B cell (primary cell): ENCODE measurements around the gene STRA8. TPM values are rescaled to one million over a fixed set of nuclear protein-coding genes. Genes with fewer than 3 reads are reported as not detected.

Experiments
- ATAC-seq: fragments of 200-7000 bp; cut with Tn5 transposase; one replicate; pipeline ENCODE4 v1.10.0; 2021; ENCODE audit warnings: low read depth, mild to moderate bottlenecking, moderate number of reproducible peaks, moderate library complexity
- CTCF ChIA-PET: fragments of 350-600 bp; sonication (Branson Sonifier 250); formaldehyde crosslinking; loops from one replicate; lab custom pipeline; 2021; ENCODE audit warnings: antibody characterized with exemption, inconsistent platforms; lab: Charles Lee
- POLR2A ChIA-PET: fragments of 350-600 bp; sonication (Branson Sonifier 250); formaldehyde crosslinking; loops from one replicate; lab custom pipeline; 2021; ENCODE audit warnings: antibody characterized with exemption; lab: Charles Lee
- DNase-seq: peaks from one replicate; pipeline ENCODE4 v3.0.0; 2013
- H2AFZ ChIP-seq: 2 replicates; pipeline ENCODE4 v1.6.1; 2012; ENCODE audit warnings: mild to moderate bottlenecking, low read depth, low read length; ENCODE audit not compliant: insufficient read depth, poor library complexity, severe bottlenecking
- H3K27ac ChIP-seq, 2 donors: 1 replicate in 1 of 2; 2 replicates in 1 of 2; pipeline ENCODE4 v1.5.1; 2012 to 2013; ENCODE audit warnings: low read length in 2 of 2, mild to moderate bottlenecking in 2 of 2, moderate library complexity in 1 of 2
- H3K27me3 ChIP-seq, 4 experiments: fragments of 200-600 bp in 1 of 4; sonication (generic) in 1 of 4; replicated peaks in 1 of 4; 1 replicate in 2 of 4; 2 replicates in 2 of 4; pipeline versions ENCODE4 v1.6.1 to v1.7.0; 2013 to 2016; ENCODE audit warnings: low read length in 3 of 4, mild to moderate bottlenecking in 2 of 4, mixed read lengths in 1 of 4, moderate library complexity in 1 of 4; ENCODE audit not compliant: insufficient read depth in 4 of 4, control insufficient read depth in 3 of 4; ENCODE audit errors: control extremely low read depth in 1 of 4
- H3K36me3 ChIP-seq, 2 experiments: replicated peaks in 1 of 2; 1 replicate in 1 of 2; 2 replicates in 1 of 2; pipeline versions ENCODE4 v1.6.1 to v1.7.1; 2013; ENCODE audit warnings: low read length in 1 of 2; ENCODE audit not compliant: insufficient read depth in 2 of 2, control insufficient read depth in 1 of 2; ENCODE audit errors: control extremely low read depth in 1 of 2, extremely low read depth in 1 of 2
- H3K4me1 ChIP-seq, 2 donors: fragments of 200-600 bp in 1 of 2; sonication (generic) in 1 of 2; 1 replicate in 1 of 2; 2 replicates in 1 of 2; pipeline versions ENCODE4 v1.5.1 to v1.6.1; 2013 to 2017; ENCODE audit warnings: low read length in 2 of 2; ENCODE audit not compliant: control insufficient read depth in 2 of 2, insufficient read depth in 2 of 2
- H3K4me2 ChIP-seq: replicated peaks from 2 replicates; pipeline ENCODE3; 2012; ENCODE audit warnings: mild to moderate bottlenecking, low read depth, low read length; ENCODE audit not compliant: poor library complexity, severe bottlenecking
- H3K4me3 ChIP-seq, 5 experiments: fragments of 200-600 bp in 1 of 5; sonication (generic) in 1 of 5; 1 replicate in 3 of 5; 2 replicates in 2 of 5; pipeline versions ENCODE4 v1.5.1 to v1.7.0; 2011 to 2016; ENCODE audit warnings: low read length in 4 of 5, mild to moderate bottlenecking in 4 of 5, low read depth in 2 of 5, control low read depth in 1 of 5, moderate library complexity in 1 of 5; ENCODE audit not compliant: insufficient read depth in 1 of 5; ENCODE audit errors: control extremely low read depth in 1 of 5, extremely low read depth in 1 of 5
- H3K79me2 ChIP-seq: fragments of 200-600 bp; sonication (generic); one replicate; pipeline ENCODE4 v1.6.0; 2016; ENCODE audit warnings: low read length; ENCODE audit not compliant: control insufficient read depth, insufficient read depth
- H3K9ac ChIP-seq: fragments of 200-600 bp; sonication (generic); 2 replicates; pipeline ENCODE4 v1.6.1; 2017; ENCODE audit warnings: mild to moderate bottlenecking, low read length, moderate library complexity
- H3K9me3 ChIP-seq, 3 donors: one replicate each; pipeline versions ENCODE4 v1.6.1 to v1.7.1; 2013; ENCODE audit warnings: low read length in 2 of 3; ENCODE audit not compliant: control insufficient read depth in 2 of 3, insufficient read depth in 1 of 3; ENCODE audit errors: control extremely low read depth in 1 of 3
- H4K20me1 ChIP-seq: 2 replicates; pipeline ENCODE4 v1.6.0; 2012; ENCODE audit warnings: mild to moderate bottlenecking, low read length; ENCODE audit not compliant: insufficient read depth, control insufficient read depth, poor library complexity, severe bottlenecking
- H3K27ac Mint-ChIP-seq: one replicate; pipeline ENCODE4 v1.8.0; 2021; ENCODE audit warnings: mixed read lengths
- H3K27me3 Mint-ChIP-seq: one replicate; pipeline ENCODE4 v1.8.0; 2021; ENCODE audit warnings: mixed read lengths
- H3K4me1 Mint-ChIP-seq: one replicate; pipeline ENCODE4 v1.8.0; 2021; ENCODE audit warnings: mixed read lengths
- H3K4me3 Mint-ChIP-seq: one replicate; pipeline ENCODE4 v1.8.0; 2021; ENCODE audit warnings: mixed read lengths
- H3K9me3 Mint-ChIP-seq: one replicate; pipeline ENCODE4 v1.8.0; 2022; ENCODE audit warnings: mixed read lengths; ENCODE audit not compliant: insufficient read depth
- CTCF ChIP-seq: fragments of 200-600 bp; IDR thresholded peaks from one replicate; pipeline ENCODE4 v1.8.0; 2022; ENCODE audit warnings: antibody characterized with exemption, mild to moderate bottlenecking
- EZH2 ChIP-seq: IDR thresholded peaks from 2 replicates; pipeline ENCODE4 v1.6.1; 2012; ENCODE audit warnings: borderline replicate concordance, low read depth, mild to moderate bottlenecking, moderate library complexity, low read length; ENCODE audit not compliant: insufficient read depth, poor library complexity, severe bottlenecking
- WGBS: methylation state at CpG from one replicate; pipeline ENCODE4 v1.1.5; 2013; ENCODE audit warnings: missing lambda C conversion rate; ENCODE audit not compliant: insufficient coverage; 5-methylcytosine and 5-hydroxymethylcytosine counted together
- intact Hi-C: fragments of 100-400 bp; cut with micrococcal nuclease; formaldehyde crosslinking; loops from one replicate; pipeline ENCODE4 v1.10.0; 2022
- polyA plus RNA-seq: library from polyadenylated mRNA; depleted of rRNA; stranded (reverse); fragments of >200 nt; gene quantifications from 2 replicates; pipeline ENCODE4 v1.2.3, GENCODE V29; 2012
- total RNA-seq, 2 donors: library from RNA; stranded (reverse); fragments of 120-200 nt in 1 of 2; gene quantifications; 1 replicate in 1 of 2; 2 replicates in 1 of 2; pipeline versions ENCODE4 v1.2.3 to v1.2.4, GENCODE V29; 2013 to 2022

STRA8 gene
- total and polyA plus RNA-seq, 2 donors (not counting 1 experiment from before 2014, with no cell fraction given): not detected

- Histone ChIP-seq H3K36me3 (peaks cover 5 to 38% of the 10 kb centered on the region in 2 experiments), H3K9ac (peak overlapping the region; percentile 8), H3K4me1 (peaks cover 33 to 34% of the 10 kb centered on the region in 2 donors), H4K20me1 (no peaks in the 10 kb centered on the region), H3K79me2 (peaks cover 22% of the 10 kb centered on the region), H3K27me3 (no peaks in the 10 kb centered on the region), H3K4me3 (no peak overlapping the region), H3K4me2 (peak overlapping the region; percentile 57), H3K27ac (peak overlapping the region in 1 of 2 donors; percentile 14), H3K9me3 (no peaks in the 10 kb centered on the region), H2AFZ (peak overlapping the region; percentile 63)
- ChIA-PET CTCF (interaction anchor here (1.0 to 1.5 kb wide), 4 partner anchors 59 to 220 kb away, joined by 3 to 5 read pairs (median 3); partner anchors contain the start of genes AGBL3 and TMEM140), POLR2A (interaction anchor here (0.6 kb wide), 1 partner anchor 48 kb away, joined by 3 read pairs; no protein-coding TSS in a partner anchor)
- no peak for TF ChIP-seq EZH2
- TF ChIP-seq CTCF: no peak
- intact Hi-C loops: no loop called here
- Mint-ChIP-seq H3K27me3 (no peaks in the 10 kb centered on the region), H3K27ac (peak overlapping the region; percentile 86), H3K4me1 (peaks cover 57% of the 10 kb centered on the region), H3K4me3 (peak overlapping the region; percentile 82), H3K9me3 (no peaks in the 10 kb centered on the region)
- WGBS: 52% methylated on average over 7 of the region's 7 CpGs
- no peak for ATAC-seq
- DNase-seq: peak; percentile 50
Observed at GRCh38 chr7:135206941-135207391, 26.7 kb upstream of the STRA8 start.

GRCh38 chr7:135207406-135208101 is 26.1 kb upstream of the STRA8 start:
- Mint-ChIP-seq H3K27me3 (no peaks in the 10 kb centered on the region), H3K9me3 (no peaks in the 10 kb centered on the region), H3K27ac (peak overlapping the region; percentile 86), H3K4me1 (peaks cover 57% of the 10 kb centered on the region), H3K4me3 (peak overlapping the region; percentile 82)
- Histone ChIP-seq H3K79me2 (peaks cover 22% of the 10 kb centered on the region), H4K20me1 (no peaks in the 10 kb centered on the region), H3K9me3 (no peaks in the 10 kb centered on the region), H3K4me2 (peak overlapping the region; percentile 57), H3K4me3 (no peak overlapping the region), H3K4me1 (peaks cover 34 to 35% of the 10 kb centered on the region in 2 donors), H3K27ac (peak overlapping the region in 1 of 2 donors; percentile 23), H3K36me3 (peaks cover 2 to 33% of the 10 kb centered on the region in 2 experiments), H3K9ac (peak overlapping the region; percentile 8), H3K27me3 (no peaks in the 10 kb centered on the region), H2AFZ (peak overlapping the region; percentile 63)
- ChIA-PET POLR2A (no interaction called here), CTCF (interaction anchor here (1.1 to 1.5 kb wide), 3 partner anchors 67 to 220 kb away, joined by 3 to 5 read pairs (median 3); partner anchors contain the start of gene AGBL3)
- TF ChIP-seq EZH2: no peak
- no peak for TF ChIP-seq CTCF
- 77% methylated on average over 8 of the region's 8 CpGs for WGBS
- no peak for DNase-seq
- ATAC-seq: no peak
- intact Hi-C loops: no loop called here
